Measurements from ENCODE around the gene CDCA5.

The CDCA5 gene

GRCh38 chr11:65040847-65041622, 42.8 kb downstream of the CDCA5 start, which contains the start of gene SAC3D1:
Gene SAC3D1, plus strand, starts transcription at chr11:65041210. Its CDS starts 83 bp downstream, at chr11:65041293.
- DNase-seq: peak; percentile 94

- DNase-seq: no peak
Measured at GRCh38 chr11:65040520-65040846, 43.4 kb downstream of the CDCA5 start.

- DNase-seq: no peak
Measured at GRCh38 chr11:65036931-65037330, 46.9 kb downstream of the CDCA5 start.

- DNase-seq: no peak
Measured at GRCh38 chr11:65035579-65035978, 48.3 kb downstream of the CDCA5 start.

- no peak for DNase-seq
Measured at GRCh38 chr11:65034423-65034822, 49.4 kb downstream of the CDCA5 start.

GRCh38 chr11:65032216-65032615, 51.6 kb downstream of the CDCA5 start:
- DNase-seq: no peak

Measured in fibroblast of skin of scalp (primary cell).